ENCODE measurements around the gene HS3ST6.

The HS3ST6 gene

DNA sequence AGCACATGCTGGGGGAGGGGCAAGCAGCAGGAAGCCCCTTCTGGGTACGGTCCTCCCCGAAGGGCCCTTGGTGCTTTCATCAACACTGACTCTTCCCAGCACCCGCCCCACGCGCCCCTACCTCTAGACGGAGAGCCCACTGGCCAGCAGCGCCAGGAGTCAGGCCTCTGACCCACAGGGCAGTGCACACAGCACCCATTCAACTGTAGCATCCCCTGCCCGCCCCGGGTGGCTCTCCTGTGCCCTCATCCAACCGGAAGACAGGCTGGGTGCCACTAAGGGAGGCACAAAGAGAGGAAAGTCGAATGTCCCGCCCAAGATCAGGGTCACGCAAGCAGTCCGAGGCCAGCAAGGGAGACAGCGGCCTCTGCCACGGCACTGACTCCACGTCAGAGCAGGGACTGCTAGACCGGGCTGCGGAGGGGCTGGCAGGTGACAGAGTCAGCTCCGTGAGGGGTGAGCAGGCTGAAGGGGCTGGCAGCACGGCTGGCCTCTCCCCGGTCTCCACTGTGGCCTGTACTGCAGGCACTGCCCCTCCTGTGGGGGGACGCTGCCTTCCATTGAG lies 15.0 kb upstream of the HS3ST6 start:
- Histone ChIP-seq H3K9me3 (ENCODE audit: low read depth, low read length) (no peaks in the 10 kb centered on the region), H3K27ac (no peak overlapping the region), H3K36me3 (ENCODE audit: insufficient read depth, low read length) (no peaks in the 10 kb centered on the region; the same call in 1 of the 2 replicates), H3K4me3 (no peak overlapping the region), H3K9ac (ENCODE audit: insufficient read length) (no peak overlapping the region)
- no peak for DNase-seq (ENCODE audit: low read depth, low spot score)
- no peak for TF ChIP-seq EZH2 (IDR thresholded peaks at IDR 0.05)
- TF ChIP-seq POLR2AphosphoS5 (IDR thresholded peaks at IDR 0.05; ENCODE audit: borderline replicate concordance, low read depth, low read length), result no peak
- no peak for TF ChIP-seq FOXP2 (optimal IDR thresholded peaks at IDR 0.05; ENCODE audit: control extremely low read depth, extremely low read length, insufficient read depth)

- no peaks in the 10 kb centered on the region for H3K36me3 ChIP-seq (ENCODE audit: insufficient read depth, low read length)
- TF ChIP-seq EZH2 (IDR thresholded peaks at IDR 0.05) (no peak), POLR2AphosphoS5 (IDR thresholded peaks at IDR 0.05; ENCODE audit: borderline replicate concordance, low read depth, low read length) (no peak), FOXP2 (optimal IDR thresholded peaks at IDR 0.05; ENCODE audit: control extremely low read depth, extremely low read length, insufficient read depth) (no peak)
- H3K9me3 ChIP-seq (ENCODE audit: low read depth, low read length), result no peaks in the 10 kb centered on the region
- H3K27ac ChIP-seq, result no peak overlapping the region
- DNase-seq (ENCODE audit: low read depth, low spot score), result no peak
- no peak overlapping the region for H3K4me3 ChIP-seq
- no peak overlapping the region for H3K9ac ChIP-seq (ENCODE audit: insufficient read length)
Measured at GRCh38 chr16:1932050-1933028, 14.1 kb upstream of the HS3ST6 start.

- TF ChIP-seq POLR2AphosphoS5 (IDR thresholded peaks at IDR 0.05; ENCODE audit: borderline replicate concordance, low read depth, low read length), result no peak
- no peak for TF ChIP-seq FOXP2 (optimal IDR thresholded peaks at IDR 0.05; ENCODE audit: control extremely low read depth, extremely low read length, insufficient read depth)
- TF ChIP-seq EZH2 (IDR thresholded peaks at IDR 0.05), result no peak
- no peak overlapping the region for H3K4me3 ChIP-seq
- H3K36me3 ChIP-seq (ENCODE audit: insufficient read depth, low read length), result no peaks in the 10 kb centered on the region
- no peak overlapping the region for H3K27ac ChIP-seq
- DNase-seq (ENCODE audit: low read depth, low spot score), result no peak
- no peaks in the 10 kb centered on the region for H3K9me3 ChIP-seq (ENCODE audit: low read depth, low read length)
- no peak overlapping the region for H3K9ac ChIP-seq (ENCODE audit: insufficient read length)
Measured at GRCh38 chr16:1930338-1930720, 12.1 kb upstream of the HS3ST6 start.

DNA sequence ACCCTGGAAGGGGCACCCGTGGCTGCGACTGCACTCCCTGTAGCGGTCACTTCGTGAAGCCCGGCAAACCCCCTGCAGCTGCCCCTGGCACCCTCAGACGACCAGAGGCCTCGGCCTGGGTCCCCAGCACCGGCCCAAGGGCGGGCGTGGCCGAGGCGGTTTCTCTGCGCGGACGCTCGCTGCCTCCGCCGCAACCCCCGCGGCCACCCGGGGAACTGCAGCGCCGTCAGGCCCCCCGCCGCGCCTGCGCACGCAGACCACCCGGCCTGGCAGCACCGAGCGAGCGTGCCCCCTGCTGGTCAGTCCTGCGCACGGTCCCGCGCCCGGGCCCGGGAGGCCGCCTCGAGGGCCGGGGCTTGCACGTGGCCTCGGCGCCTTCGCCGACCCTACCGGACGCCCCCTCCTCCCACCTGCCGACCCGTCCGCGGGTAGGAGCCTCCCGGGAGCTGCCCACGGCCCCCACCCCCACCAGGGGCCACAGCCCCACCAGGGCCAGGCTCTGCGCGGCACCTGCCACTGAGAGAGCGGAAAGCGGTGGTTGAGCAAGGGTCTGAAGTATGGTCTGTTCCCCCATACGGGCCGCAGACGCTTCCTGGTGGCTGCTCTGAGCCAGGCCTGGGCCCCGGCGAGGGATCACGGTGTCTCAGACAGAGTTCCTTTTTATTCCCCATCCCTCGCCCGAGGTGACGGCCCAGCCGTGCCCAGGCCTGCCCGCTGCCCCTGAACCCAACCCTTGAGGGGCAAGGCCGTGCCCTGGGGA lies 11.5 kb upstream of the HS3ST6 start:
- Histone ChIP-seq H3K27ac (0 out of 2 replicates have a peak overlapping the region, but pooled peaks have one; percentile 50), H3K4me3 (peak overlapping the region; percentile 79), H3K9me3 (ENCODE audit: low read depth, low read length) (no peaks in the 10 kb centered on the region), H3K36me3 (ENCODE audit: insufficient read depth, low read length) (no peaks in the 10 kb centered on the region), H3K9ac (ENCODE audit: insufficient read length) (peak overlapping the region; percentile 72)
- DNase-seq (ENCODE audit: low read depth, low spot score), result no peak
- TF ChIP-seq POLR2AphosphoS5 (IDR thresholded peaks at IDR 0.05; ENCODE audit: borderline replicate concordance, low read depth, low read length), result peak; percentile 52
- TF ChIP-seq FOXP2 (optimal IDR thresholded peaks at IDR 0.05; ENCODE audit: control extremely low read depth, extremely low read length, insufficient read depth), result no peak

DNA sequence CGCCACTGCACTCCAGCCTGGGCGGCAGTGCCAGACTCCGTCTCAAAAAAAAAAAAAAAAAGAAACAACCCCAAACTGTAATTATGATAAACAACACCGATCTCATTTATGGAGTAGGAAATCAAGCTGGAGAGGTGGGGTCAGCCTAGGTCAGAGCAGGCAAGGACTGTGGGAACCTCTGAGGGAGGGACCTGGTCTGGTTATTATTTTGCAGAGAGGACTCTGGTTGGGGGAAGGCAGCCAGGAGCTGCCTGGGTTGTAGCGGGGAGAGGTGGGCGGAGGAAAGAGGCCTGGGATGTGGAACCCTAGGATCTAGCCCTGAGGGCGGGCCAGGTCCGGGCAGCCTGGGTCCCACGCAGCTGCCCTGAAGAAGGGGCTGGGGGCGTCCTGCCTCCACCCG lies 10.9 kb upstream of the HS3ST6 start:
- Histone ChIP-seq H3K4me3 (peak overlapping the region; percentile 79), H3K9me3 (ENCODE audit: low read depth, low read length) (no peaks in the 10 kb centered on the region), H3K36me3 (ENCODE audit: insufficient read depth, low read length) (no peaks in the 10 kb centered on the region), H3K27ac (no peak overlapping the region), H3K9ac (ENCODE audit: insufficient read length) (peak overlapping the region; percentile 72)
- TF ChIP-seq POLR2AphosphoS5 (IDR thresholded peaks at IDR 0.05; ENCODE audit: borderline replicate concordance, low read depth, low read length), result no peak
- TF ChIP-seq EZH2 (IDR thresholded peaks at IDR 0.05), result no peak
- TF ChIP-seq FOXP2 (optimal IDR thresholded peaks at IDR 0.05; ENCODE audit: control extremely low read depth, extremely low read length, insufficient read depth), result no peak
- DNase-seq (ENCODE audit: low read depth, low spot score), result no peak

- Histone ChIP-seq H3K9ac (ENCODE audit: insufficient read length) (no peak overlapping the region), H3K4me3 (no peak overlapping the region), H3K9me3 (ENCODE audit: low read depth, low read length) (no peaks in the 10 kb centered on the region), H3K27ac (no peak overlapping the region), H3K36me3 (ENCODE audit: insufficient read depth, low read length) (no peaks in the 10 kb centered on the region)
- DNase-seq (ENCODE audit: low read depth, low spot score), result no peak
- TF ChIP-seq POLR2AphosphoS5 (IDR thresholded peaks at IDR 0.05; ENCODE audit: borderline replicate concordance, low read depth, low read length) (no peak), FOXP2 (optimal IDR thresholded peaks at IDR 0.05; ENCODE audit: control extremely low read depth, extremely low read length, insufficient read depth) (no peak), EZH2 (IDR thresholded peaks at IDR 0.05) (no peak)
Measured at GRCh38 chr16:1926271-1926670, 8.1 kb upstream of the HS3ST6 start.

DNA sequence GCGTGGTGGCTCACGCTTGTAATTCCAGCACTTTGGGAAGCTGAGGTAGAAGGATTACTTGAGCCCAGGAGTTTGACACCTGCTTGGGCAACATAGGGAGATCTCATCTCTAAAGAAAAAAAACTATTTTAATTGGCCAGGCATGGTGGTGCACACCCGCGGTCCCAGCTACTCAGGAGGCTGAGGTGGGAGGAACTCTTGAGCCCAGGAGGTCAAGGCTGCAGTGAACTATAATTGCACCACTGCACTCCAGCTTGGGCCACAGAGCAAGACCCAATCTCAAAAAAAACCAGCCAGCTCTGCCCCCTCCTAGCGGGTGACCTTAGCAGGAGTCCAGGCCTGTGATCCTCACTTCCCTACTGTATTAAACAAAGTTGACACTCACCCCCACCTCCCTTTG lies 5.9 kb upstream of the HS3ST6 start:
- H3K9ac ChIP-seq (ENCODE audit: insufficient read length), result peak overlapping the region; percentile 32
- DNase-seq (ENCODE audit: low read depth, low spot score), result no peak
- no peak for TF ChIP-seq POLR2AphosphoS5 (IDR thresholded peaks at IDR 0.05; ENCODE audit: borderline replicate concordance, low read depth, low read length)
- no peak for TF ChIP-seq FOXP2 (optimal IDR thresholded peaks at IDR 0.05; ENCODE audit: control extremely low read depth, extremely low read length, insufficient read depth)
- no peak for TF ChIP-seq EZH2 (IDR thresholded peaks at IDR 0.05)
- H3K27ac ChIP-seq, result 0 out of 2 replicates have a peak overlapping the region, but pooled peaks have one; percentile 54
- peak overlapping the region; percentile 63 for H3K4me3 ChIP-seq
- H3K36me3 ChIP-seq (ENCODE audit: insufficient read depth, low read length), result no peaks in the 10 kb centered on the region
- no peaks in the 10 kb centered on the region for H3K9me3 ChIP-seq (ENCODE audit: low read depth, low read length)
